ENCODE measurements around the gene CIAO3.
A peak's percentile ranks its signal among the peaks of the same experiment; 100 is the strongest.

The CIAO3 gene

DNA sequence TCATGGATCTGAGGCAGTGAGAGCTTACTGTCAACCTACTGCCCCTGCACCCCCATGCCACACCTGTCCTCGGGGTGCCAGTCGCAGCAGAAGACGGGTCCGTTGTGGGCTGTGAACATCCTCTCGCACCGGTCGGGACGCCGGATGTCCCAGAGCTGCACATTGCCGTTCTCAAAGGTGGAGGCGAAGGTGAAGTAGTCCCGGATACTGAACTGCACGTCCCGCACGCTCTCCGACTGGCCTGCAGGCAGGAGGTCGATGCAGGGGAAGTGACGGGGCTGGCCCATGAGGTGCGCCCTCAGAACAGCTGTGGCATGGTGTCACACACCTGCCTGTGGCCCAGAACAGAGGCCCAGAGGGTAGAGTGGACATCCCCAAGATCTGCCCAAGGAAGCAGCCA, 53.3 kb downstream of the CIAO3 start:
- no peak for DNase-seq

DNA sequence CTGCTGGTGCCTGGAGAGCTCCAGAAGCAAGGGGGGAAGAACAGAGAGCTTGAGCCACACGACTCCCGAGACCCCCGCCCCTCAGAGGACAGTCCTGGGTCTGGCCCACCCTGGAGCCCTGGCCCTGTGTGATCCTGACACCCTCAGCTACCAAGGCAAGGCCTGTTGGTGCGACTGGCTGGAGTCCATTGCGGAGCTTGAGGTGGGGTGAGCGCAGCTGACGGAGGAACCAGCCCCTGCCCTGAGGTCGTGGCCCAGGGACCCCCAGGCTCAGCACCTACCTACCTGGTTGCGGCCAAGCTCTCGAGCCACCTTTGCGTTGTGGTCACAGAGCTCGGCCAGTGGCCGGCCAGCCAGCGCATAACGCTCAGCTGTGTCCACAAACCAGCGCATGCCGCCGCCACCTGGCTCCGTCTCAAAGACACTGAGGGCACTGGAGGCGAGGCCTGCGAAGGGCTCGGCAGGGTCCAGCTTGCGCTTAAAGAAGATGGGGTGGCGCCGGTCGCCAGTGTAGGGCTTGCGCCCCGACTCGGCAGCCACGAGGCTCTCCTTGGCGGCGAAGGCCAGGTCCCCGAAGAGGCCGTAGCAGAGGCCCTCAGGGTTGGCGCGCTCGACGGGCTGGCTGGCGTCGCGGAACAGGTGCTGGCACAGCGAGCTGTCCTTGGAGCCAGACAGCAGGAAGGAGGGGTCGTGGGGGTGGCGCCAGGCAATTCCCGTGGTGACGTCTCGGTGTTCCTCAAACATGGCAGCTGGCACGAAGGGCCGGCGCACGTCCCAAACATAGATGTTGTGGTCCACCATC, 54.1 kb downstream of the CIAO3 start:
- DNase-seq = no peak

DNA sequence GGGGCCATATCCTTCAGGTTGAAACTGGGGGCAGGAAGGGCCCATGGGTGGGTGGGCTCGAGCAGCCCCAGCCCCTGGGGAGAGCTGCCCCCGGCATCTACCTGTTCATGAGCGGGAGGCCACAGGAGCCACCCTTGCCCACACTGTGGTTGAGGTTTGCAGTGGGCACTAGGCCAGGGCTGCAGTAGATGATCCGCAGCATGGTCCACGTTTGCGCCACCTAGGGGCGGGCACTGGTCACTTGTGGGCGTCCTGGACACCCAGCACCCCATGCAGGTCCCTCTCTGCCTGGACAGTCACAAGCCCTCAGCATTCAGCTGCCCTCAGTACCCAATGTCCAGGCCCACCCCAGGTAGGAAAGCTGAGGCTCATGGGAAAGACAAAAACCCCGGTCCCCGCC, 54.8 kb downstream of the CIAO3 start:
- DNase-seq = no peak

DNA sequence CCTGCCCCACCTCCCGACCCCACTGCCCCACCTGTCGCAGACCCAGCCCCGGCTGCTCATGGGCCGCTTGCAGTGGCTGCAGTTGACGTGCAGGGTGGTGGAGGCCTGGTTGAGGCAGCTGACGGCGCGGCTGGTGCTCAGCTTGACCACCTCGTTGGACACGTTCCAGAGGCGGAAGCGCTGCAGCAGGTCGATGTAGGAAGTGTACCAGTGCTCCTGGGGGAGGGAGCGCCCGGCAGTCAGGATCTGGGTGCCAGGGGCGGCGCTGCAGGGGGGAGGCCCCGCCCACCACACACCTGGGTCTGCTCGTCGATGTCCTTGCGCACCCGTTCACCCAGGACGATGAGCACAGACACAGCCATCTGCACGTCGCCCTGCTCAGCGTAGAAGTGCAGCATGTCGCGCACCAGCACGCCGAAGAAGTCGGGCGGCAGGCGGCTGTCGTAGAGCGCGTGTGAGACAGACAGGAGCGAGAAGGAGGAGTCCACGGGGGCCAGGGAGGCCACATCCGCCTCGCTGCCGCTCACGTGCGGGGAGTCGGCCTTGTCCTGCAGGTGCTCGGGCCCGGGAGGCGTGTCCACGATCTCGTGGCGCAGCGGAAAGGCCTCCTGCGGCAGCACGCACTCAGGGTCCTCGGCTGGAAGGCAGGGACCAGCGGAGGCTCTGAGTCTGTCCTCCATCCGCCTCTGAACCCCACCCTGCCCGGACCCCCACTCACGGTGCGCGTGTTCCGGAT, 55.7 kb downstream of the CIAO3 start:
- DNase-seq = no peak

DNA sequence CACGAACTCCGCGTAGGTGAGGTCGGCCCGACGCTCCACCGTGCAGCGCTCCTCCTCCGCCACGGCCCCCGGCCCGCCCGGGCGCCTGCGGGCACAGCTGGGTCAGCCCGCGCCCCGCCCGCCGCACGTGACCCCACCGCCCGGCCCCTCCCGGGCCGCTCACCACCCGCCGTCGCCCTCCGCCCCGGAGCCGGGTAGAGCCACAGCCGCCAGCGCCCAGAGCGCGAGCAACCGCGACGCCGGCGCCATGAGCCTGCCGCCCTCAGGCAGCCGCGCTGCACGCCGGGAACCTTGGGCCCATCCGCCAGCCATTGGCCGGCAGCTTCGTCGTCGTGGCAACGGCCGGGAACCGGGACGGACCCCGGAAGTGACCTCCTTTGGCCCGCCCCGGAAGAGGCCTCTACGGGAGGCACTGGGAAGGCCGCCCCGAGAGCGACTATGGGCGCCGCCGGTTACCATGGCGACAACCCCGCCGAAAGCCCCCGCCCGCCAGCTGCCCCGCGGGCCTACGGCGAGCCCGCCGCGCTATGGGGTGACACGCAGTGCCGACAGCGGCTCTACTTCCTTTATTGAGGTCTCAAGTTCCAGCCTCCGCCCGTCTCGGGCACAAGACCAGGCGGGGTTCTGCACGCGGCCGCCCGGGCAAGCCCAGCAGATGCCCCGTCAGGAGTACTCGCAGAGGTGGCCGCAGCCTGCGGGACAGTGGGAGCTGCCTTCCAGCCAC, 56.6 kb downstream of the CIAO3 start, which contains the start of gene JMJD8:
JMJD8 (minus strand) TSS at position 264 of the 724 bp plus-strand sequence; CDS start at position 249, 15 bp downstream.
- peak; percentile 61 for DNase-seq

DNA sequence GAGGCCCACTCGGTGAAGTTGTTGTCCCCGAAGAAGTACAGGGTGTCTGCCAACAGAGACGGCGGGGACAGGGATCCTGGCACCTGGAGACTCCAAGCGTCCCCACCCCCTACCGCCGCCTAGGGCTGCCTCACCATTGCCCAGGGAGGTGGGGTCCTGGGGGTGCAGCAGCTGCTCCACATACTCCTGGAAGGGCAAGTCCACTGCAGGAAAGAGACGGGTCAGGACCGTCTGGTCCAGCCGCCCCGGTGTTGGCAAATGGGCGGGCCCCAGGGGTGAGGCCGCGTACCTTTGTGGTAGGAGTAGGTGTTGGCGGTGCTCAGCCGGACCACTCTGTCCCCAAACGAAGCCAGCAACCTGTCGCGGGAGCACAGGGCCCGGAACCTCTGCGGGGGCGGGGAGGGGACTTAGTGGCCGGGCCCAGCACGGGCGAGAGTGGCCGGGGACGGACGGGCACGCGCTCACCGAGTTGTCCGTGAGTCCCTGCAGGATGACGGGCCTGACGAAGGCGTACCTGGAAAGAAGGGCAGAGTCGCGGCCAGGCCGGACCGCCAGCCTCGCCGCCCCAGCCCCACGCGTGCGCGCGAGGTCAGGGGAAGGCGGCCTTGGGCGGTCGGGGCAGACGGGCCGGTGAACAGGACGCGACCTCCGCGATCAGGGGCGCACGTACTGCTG, 57.3 kb downstream of the CIAO3 start:
- no peak for DNase-seq

DNA sequence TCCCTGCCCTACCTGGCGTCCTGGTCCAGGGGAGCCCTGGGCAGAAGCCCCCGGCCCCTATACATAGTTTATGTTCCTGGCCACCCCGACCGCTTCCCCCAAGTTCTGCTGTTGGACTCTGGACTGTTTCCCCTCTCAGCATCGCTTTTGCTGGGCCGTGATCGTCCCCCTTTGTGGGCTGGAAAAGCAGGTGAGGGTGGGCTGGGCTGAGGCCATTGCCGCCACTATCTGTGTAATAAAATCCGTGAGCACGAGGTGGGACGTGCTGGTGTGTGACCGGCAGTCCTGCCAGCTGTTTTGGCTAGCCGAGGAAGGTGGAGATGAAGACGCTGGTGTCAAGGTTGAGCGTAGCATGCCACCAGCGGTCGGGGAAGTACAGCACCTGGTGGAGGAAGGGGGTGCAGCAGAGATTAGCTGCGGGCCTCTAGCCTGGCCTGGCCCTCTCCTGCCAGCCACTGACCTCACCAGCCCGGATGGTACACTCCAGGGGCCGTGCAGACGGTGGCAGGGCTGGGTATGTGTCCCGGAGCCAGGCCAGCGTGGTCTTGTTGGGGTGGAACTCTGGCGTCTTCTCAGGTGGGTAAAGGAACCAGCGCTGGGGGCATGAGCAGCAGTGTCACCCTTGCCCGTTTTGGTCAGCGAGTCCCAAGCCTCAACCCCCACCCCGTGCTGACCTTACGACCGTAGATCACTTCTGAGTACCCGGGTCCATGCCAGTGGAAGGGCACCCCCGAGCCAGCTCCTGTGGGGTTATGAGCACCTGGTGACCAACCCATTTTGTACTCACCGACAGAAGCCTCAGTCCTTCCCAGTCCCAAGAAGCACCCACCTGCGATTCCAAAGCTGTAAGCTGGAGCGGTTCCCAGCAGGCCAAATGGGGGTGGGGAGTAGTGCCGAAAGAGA, 58.1 kb downstream of the CIAO3 start:
- no peak for DNase-seq

DNA sequence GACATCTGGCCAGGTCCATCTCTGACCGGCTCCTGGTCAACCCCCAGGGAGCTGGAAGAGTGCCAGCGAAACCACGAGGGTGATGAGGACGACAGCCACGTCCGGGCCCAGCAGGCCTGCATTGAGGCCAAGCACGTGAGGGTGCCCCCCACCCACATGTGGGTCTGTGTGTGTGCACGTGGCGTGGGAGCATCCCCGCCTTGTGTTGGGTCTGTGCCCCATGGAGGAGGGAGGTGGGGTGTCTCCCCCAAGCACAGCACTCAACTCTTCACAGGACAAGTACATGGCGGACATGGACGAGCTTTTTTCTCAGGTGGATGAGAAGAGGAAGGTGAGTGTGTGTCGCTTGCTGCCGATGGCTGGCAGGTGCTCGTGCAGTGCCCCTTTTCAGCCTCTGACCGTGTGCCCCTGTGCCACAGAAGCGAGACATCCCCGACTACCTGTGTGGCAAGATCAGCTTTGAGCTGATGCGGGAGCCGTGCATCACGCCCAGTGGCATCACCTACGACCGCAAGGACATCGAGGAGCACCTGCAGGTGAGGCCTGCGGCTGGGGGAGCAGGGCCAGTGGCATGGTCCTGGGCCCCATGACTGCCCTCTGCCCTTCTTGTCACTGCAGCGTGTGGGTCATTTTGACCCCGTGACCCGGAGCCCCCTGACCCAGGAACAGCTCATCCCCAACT, 58.9 kb downstream of the CIAO3 start:
- DNase-seq = no peak

DNA sequence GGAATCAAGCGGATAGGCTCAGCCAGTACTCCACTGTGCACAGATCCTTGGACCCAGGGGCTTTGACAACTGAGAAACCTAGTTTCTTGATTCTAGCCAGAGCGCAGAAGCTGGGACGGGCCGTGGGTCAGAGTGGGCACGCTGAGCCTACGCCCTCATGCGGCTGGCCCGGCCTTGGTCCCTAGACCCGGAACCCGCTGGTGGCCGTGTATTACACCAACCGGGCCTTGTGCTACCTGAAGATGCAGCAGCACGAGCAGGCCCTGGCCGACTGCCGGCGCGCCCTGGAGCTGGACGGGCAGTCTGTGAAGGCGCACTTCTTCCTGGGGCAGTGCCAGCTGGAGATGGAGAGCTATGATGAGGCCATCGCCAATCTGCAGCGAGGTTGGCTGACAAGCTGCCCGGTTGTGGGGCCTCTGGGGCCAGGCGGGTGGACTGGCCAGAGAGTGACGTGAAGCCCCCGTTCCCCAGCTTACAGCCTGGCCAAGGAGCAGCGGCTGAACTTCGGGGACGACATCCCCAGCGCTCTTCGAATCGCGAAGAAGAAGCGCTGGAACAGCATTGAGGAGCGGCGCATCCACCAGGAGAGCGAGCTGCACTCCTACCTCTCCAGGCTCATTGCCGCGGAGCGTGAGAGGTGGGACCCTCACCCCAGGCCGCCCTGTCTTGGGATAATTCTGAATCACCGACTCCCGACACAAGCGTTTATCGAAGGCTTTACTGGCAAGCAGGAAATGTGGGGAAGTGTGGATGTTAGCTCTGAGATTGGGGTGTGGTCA, 59.6 kb downstream of the CIAO3 start:
- no peak for DNase-seq

DNA sequence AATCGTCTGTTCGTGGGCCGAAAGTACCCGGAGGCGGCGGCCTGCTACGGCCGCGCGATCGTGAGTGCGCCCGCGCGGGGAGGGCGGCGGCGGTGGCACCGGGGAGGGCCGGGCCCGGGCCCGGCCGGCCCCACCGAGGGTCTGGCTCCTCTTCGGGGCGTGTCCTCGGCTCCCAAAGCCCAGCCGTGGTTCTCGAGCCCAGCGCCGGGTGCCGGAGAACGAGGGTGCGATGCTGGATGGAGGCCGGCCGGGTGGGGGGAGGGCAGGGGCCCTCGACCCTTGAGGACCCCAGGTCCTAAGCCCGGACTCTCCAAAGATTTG, 60.2 kb downstream of the CIAO3 start:
- DNase-seq = no peak

DNA sequence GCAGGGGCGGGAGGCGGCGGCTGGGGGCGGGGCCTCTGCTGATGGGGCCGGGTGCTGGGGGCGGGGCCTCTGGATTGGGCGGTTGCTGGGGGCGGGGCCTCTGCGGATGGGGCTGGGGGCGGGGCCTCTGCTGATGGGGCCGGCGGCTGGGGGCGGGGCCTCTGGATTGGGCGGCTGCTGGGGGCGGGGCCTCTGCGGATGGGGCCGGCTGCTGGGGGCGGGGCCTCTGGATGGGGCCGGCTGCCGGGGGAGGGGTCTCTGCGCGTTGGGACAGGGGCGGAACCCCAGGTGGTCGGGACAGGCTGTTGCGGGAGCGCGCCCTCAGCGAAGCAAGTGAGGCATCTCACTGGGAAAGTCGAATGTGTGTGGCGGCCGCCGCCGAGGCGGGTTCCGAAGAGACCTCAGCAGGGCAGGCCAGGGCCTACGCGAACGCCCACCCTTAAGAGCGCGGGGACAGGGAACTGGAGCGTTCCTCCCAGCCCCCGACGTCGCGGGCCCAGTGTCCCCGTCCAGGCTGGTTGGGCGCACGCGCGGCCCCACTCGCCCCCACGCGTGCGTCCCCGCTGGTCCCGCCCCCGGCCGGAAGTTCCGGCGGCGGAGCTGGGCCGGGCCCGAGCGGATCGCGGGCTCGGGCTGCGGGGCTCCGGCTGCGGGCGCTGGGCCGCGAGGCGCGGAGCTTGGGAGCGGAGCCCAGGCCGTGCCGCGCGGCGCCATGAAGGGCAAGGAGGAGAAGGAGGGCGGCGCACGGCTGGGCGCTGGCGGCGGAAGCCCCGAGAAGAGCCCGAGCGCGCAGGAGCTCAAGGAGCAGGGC, 60.8 kb downstream of the CIAO3 start, which contains the start of gene STUB1:
STUB1 (plus strand) TSS at position 597 of the 811 bp plus-strand sequence; CDS start at position 713, 116 bp downstream.
- peak; percentile 82 for DNase-seq

Measured in NK-92 treated with Interleukin-12 subunit alpha and Interleukin-12 subunit beta, amount 100 ng/mL, for 24 hours (cell line).